Endodermal cell (in vitro differentiated cells): ENCODE measurements around the gene NCBP2. TPM values are rescaled to one million over a fixed set of nuclear protein-coding genes. Genes with fewer than 3 reads are reported as not detected.

Experiments
- DNase-seq: peaks from one replicate; pipeline ENCODE4 v3.0.0-alpha.2; 2017
- H3K27ac ChIP-seq: 2 replicates; pipeline ENCODE4 v1.5.1; 2013; ENCODE audit warnings: mild to moderate bottlenecking, low read depth, low read length, moderate library complexity
- H3K27me3 ChIP-seq: 2 replicates; pipeline ENCODE4 v1.6.1; 2013; ENCODE audit warnings: mild to moderate bottlenecking, low read length, moderate library complexity; ENCODE audit not compliant: insufficient read depth, control insufficient read depth, poor library complexity, severe bottlenecking
- H3K36me3 ChIP-seq: 2 replicates; pipeline ENCODE4 v1.7.0; 2013; ENCODE audit warnings: mild to moderate bottlenecking, low read length, moderate library complexity; ENCODE audit not compliant: control insufficient read depth, insufficient read depth
- H3K4me1 ChIP-seq: one replicate; pipeline ENCODE4 v1.7.0; 2013; ENCODE audit warnings: low read length; ENCODE audit not compliant: control insufficient read depth, insufficient read depth
- H3K4me3 ChIP-seq: 2 replicates; pipeline ENCODE4 v1.5.1; 2013; ENCODE audit warnings: mild to moderate bottlenecking, low read length, moderate library complexity
- H3K9ac ChIP-seq: 2 replicates; pipeline ENCODE4 v1.6.1; 2013; ENCODE audit warnings: mild to moderate bottlenecking, low read length, moderate library complexity; ENCODE audit not compliant: poor library complexity, severe bottlenecking; ENCODE audit errors: extremely low read depth
- H3K9me3 ChIP-seq: 2 replicates; pipeline ENCODE4 v1.6.1; 2013; ENCODE audit warnings: mild to moderate bottlenecking, low read length, moderate library complexity; ENCODE audit not compliant: control insufficient read depth
- H3K27ac Mint-ChIP-seq: 2 replicates; pipeline ENCODE4 v1.8.0; 2020; ENCODE audit warnings: mixed read lengths
- H3K27me3 Mint-ChIP-seq: 2 replicates; pipeline ENCODE4 v1.8.0; 2021; ENCODE audit warnings: mild to moderate bottlenecking, mixed read lengths; ENCODE audit not compliant: insufficient read depth
- H3K36me3 Mint-ChIP-seq: 2 replicates; pipeline ENCODE4 v1.8.0; 2020; ENCODE audit warnings: low read depth, mixed read lengths
- H3K4me1 Mint-ChIP-seq: 2 replicates; pipeline ENCODE4 v1.8.0; 2020; ENCODE audit warnings: mixed read lengths
- H3K4me3 Mint-ChIP-seq: 2 replicates; pipeline ENCODE4 v1.8.0; 2020; ENCODE audit warnings: mild to moderate bottlenecking, moderate library complexity, mixed read lengths
- H3K9me3 Mint-ChIP-seq: 2 replicates; pipeline ENCODE4 v1.8.0; 2020; ENCODE audit warnings: mild to moderate bottlenecking, mixed read lengths
- CTCF ChIP-seq: fragments of 200-600 bp; sonication (generic); conservative IDR thresholded peaks from 2 replicates; pipeline ENCODE4 v1.5.0; 2021; ENCODE audit warnings: antibody characterized with exemption, mild to moderate bottlenecking
- WGBS, 2 experiments: methylation state at CpG; one replicate each; pipeline versions ENCODE4 v1.1.5 to v1.1.7; 2013; ENCODE audit warnings: missing lambda C conversion rate in 2 of 2, mixed read lengths in 1 of 2; ENCODE audit not compliant: insufficient coverage in 1 of 2, insufficient read length in 1 of 2; 5-methylcytosine and 5-hydroxymethylcytosine counted together
- total RNA-seq, 2 donors: library from RNA; stranded (reverse); fragmentation: NEBNext Ultra II Directional in 1 of 2; extraction: Animal tissue kit (Norgen Biotek cat#: 25700) in 1 of 2; gene quantifications; 2 replicates in 1 of 2; 3 replicates in 1 of 2; pipeline ENCODE4 v1.2.1, GENCODE V29; 2021

The NCBP2 gene
- total RNA-seq, 2 donors from 2014 or later, result 74.9 to 97.3 TPM

GRCh38 chr3:196918968-196919367, 23.4 kb downstream of the NCBP2 start:
- peaks cover 20% of the 10 kb centered on the region for H3K9me3 ChIP-seq
- DNase-seq, result no peak
- H3K27ac ChIP-seq, result no peak overlapping the region
- 60 to 88% methylated on average over 1 to 2 of the region's 2 CpGs for WGBS, 2 experiments
- H3K9ac ChIP-seq, result no peak overlapping the region
- TF ChIP-seq CTCF, result no peak
- H3K27me3 ChIP-seq, result no peaks in the 10 kb centered on the region
- Mint-ChIP-seq H3K27me3 (no peaks in the 10 kb centered on the region), H3K9me3 (peaks cover 3% of the 10 kb centered on the region), H3K4me3 (no peak overlapping the region), H3K36me3 (peaks cover 39% of the 10 kb centered on the region), H3K27ac (no peak overlapping the region), H3K4me1 (no peaks in the 10 kb centered on the region)
- no peak overlapping the region for H3K4me3 ChIP-seq
- H3K4me1 ChIP-seq, result no peaks in the 10 kb centered on the region
- H3K36me3 ChIP-seq, result peaks cover 53% of the 10 kb centered on the region

GRCh38 chr3:196916995-196917394, 25.3 kb downstream of the NCBP2 start:
- H3K27me3 ChIP-seq, result no peaks in the 10 kb centered on the region
- H3K4me1 Mint-ChIP-seq, result no peaks in the 10 kb centered on the region
- H3K36me3 Mint-ChIP-seq, result peaks cover 29% of the 10 kb centered on the region
- WGBS, 2 experiments, result 87 to 97% methylated on average over 2 to 3 of the region's 3 CpGs
- no peak for DNase-seq
- no peak overlapping the region for H3K4me3 ChIP-seq
- H3K9ac ChIP-seq, result no peak overlapping the region
- H3K9me3 Mint-ChIP-seq, result peaks cover 3% of the 10 kb centered on the region
- H3K27ac ChIP-seq, result no peak overlapping the region
- H3K27ac Mint-ChIP-seq, result no peak overlapping the region
- no peaks in the 10 kb centered on the region for H3K27me3 Mint-ChIP-seq
- H3K4me1 ChIP-seq, result no peaks in the 10 kb centered on the region
- peaks cover 41% of the 10 kb centered on the region for H3K36me3 ChIP-seq
- peaks cover 20% of the 10 kb centered on the region for H3K9me3 ChIP-seq
- no peak for TF ChIP-seq CTCF
- no peak overlapping the region for H3K4me3 Mint-ChIP-seq

- no peak for DNase-seq
- Mint-ChIP-seq H3K4me3 (no peak overlapping the region), H3K27ac (no peak overlapping the region), H3K27me3 (no peaks in the 10 kb centered on the region), H3K4me1 (no peaks in the 10 kb centered on the region), H3K36me3 (peaks cover 32% of the 10 kb centered on the region), H3K9me3 (peaks cover 3% of the 10 kb centered on the region)
- Histone ChIP-seq H3K9me3 (peaks cover 20% of the 10 kb centered on the region), H3K27ac (no peak overlapping the region), H3K9ac (no peak overlapping the region), H3K27me3 (no peaks in the 10 kb centered on the region), H3K4me1 (no peaks in the 10 kb centered on the region), H3K4me3 (no peak overlapping the region), H3K36me3 (peaks cover 36% of the 10 kb centered on the region)
- WGBS, 2 experiments, result 88 to 100% methylated on average over 1 of the region's 1 CpG
- TF ChIP-seq CTCF, result no peak
These were observed 26.1 kb downstream of the NCBP2 start for GRCh38 chr3:196916221-196916620.
